Measurements from ENCODE around the gene ACADS. TPM values are rescaled to one million over a fixed set of nuclear protein-coding genes. Genes with fewer than 3 reads are reported as not detected.

Gene ACADS
- total RNA-seq, 1 donor from 2014 or later: 14.1 TPM

DNA sequence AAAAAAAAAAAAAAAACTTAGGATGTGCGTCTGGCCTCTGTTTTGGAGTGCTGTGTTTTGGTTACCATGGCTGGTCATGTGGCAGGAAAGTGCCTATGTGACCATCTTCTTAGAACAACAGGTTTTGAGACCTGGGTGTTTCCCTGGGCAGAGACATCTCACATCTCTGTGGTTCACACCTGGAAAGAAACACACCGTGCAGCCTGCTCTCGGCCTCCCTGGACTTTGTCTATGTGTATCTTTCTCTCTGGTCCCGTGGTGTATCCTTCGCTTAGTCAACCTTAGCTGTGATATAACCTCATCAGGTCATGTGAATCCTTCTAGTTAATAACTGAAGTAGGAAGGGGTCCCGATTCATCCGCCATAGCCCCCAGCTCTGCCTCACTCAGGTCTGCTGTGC is 22.6 kb downstream of the ACADS start:
- H3K27ac ChIP-seq (ENCODE audit: low read depth, low read length): no peak overlapping the region
- H3K9ac ChIP-seq (ENCODE audit: low read depth in 1 of 3, low read length in 3 of 3): no peak overlapping the region
- H3K36me3 ChIP-seq (ENCODE audit: control insufficient read depth in 3 of 3, insufficient read depth in 3 of 3, low read length in 3 of 3): no peaks in the 10 kb centered on the region
- H3K4me1 ChIP-seq (ENCODE audit: control insufficient read depth in 3 of 3, insufficient read depth in 3 of 3, low read length in 3 of 3): peaks cover 0 to 3% (median 0%) of the 10 kb centered on the region in 3 donors
- H3K27me3 ChIP-seq (ENCODE audit: control insufficient read depth in 3 of 3, insufficient read depth in 3 of 3, low read length in 3 of 3): no peaks in the 10 kb centered on the region
- no peak overlapping the region for H3K4me3 ChIP-seq (ENCODE audit: low read length in 3 of 3)
- H3K9me3 ChIP-seq (ENCODE audit: control insufficient read depth in 3 of 3, low read length in 3 of 3): no peaks in the 10 kb centered on the region

GRCh38 chr12:120749256-120749655 is 23.6 kb downstream of the ACADS start:
- no peak overlapping the region for H3K27ac ChIP-seq (ENCODE audit: low read depth, low read length)

DNA sequence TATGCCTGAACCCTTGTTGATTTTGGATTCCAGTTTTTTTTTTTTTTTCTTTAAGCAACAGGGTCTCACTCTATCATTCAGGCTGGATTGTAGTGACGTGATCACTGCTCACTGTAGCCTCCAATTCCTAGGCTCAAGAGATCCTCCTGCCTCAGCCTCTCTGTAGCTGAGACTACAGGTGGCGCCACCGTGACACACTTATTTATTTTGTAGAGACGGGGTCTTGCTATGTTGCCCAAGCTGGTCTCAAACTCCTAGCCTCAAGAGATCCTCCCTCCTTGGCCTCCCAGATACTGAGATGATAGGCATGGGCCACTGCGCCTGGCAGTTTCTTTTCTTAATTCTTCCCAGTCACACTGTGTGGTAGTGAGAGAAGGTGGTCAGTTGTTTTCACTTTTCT is 25.2 kb downstream of the ACADS start:
- Histone ChIP-seq H3K27me3 (ENCODE audit: control insufficient read depth in 3 of 3, insufficient read depth in 3 of 3, low read length in 3 of 3) (no peaks in the 10 kb centered on the region), H3K9ac (ENCODE audit: low read depth in 1 of 3, low read length in 3 of 3) (no peak overlapping the region), H3K4me3 (ENCODE audit: low read length in 3 of 3) (no peak overlapping the region), H3K4me1 (ENCODE audit: control insufficient read depth in 3 of 3, insufficient read depth in 3 of 3, low read length in 3 of 3) (peaks cover 0 to 3% (median 0%) of the 10 kb centered on the region in 3 donors), H3K36me3 (ENCODE audit: control insufficient read depth in 3 of 3, insufficient read depth in 3 of 3, low read length in 3 of 3) (no peaks in the 10 kb centered on the region), H3K27ac (ENCODE audit: low read depth, low read length) (no peak overlapping the region), H3K9me3 (ENCODE audit: control insufficient read depth in 3 of 3, low read length in 3 of 3) (no peaks in the 10 kb centered on the region)

More at GRCh38 chr12:120749256-120749655, 23.6 kb downstream of the ACADS start:
- Histone ChIP-seq H3K36me3 (ENCODE audit: control insufficient read depth in 3 of 3, insufficient read depth in 3 of 3, low read length in 3 of 3) (no peaks in the 10 kb centered on the region), H3K4me3 (ENCODE audit: low read length in 3 of 3) (no peak overlapping the region), H3K9me3 (ENCODE audit: control insufficient read depth in 3 of 3, low read length in 3 of 3) (no peaks in the 10 kb centered on the region), H3K9ac (ENCODE audit: low read depth in 1 of 3, low read length in 3 of 3) (no peak overlapping the region), H3K27me3 (ENCODE audit: control insufficient read depth in 3 of 3, insufficient read depth in 3 of 3, low read length in 3 of 3) (no peaks in the 10 kb centered on the region), H3K4me1 (ENCODE audit: control insufficient read depth in 3 of 3, insufficient read depth in 3 of 3, low read length in 3 of 3) (peaks cover 0 to 3% (median 0%) of the 10 kb centered on the region in 3 donors)

DNA sequence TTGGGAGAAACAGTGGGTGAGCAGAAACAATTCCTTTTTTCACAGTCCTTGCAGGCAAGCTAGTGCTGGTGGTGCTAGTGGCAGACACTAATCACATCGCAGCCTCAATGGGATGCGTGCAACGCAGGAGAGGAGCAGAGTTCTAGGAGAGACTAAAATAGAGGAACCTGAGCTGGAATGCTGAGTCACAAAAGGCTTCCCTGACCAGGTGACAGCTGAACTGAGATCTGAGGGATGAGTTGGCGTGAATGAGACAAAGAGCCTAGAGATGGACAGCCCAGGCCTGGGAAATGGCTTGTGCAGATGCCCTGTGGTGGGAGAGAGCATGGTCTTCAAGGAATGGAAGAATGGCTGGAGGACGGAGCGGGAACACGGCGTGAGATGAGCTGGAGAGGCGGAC is 25.8 kb downstream of the ACADS start:
- Histone ChIP-seq H3K27me3 (ENCODE audit: control insufficient read depth in 3 of 3, insufficient read depth in 3 of 3, low read length in 3 of 3) (no peaks in the 10 kb centered on the region), H3K9ac (ENCODE audit: low read depth in 1 of 3, low read length in 3 of 3) (no peak overlapping the region), H3K4me1 (ENCODE audit: control insufficient read depth in 3 of 3, insufficient read depth in 3 of 3, low read length in 3 of 3) (peaks cover 0 to 3% (median 0%) of the 10 kb centered on the region in 3 donors), H3K36me3 (ENCODE audit: control insufficient read depth in 3 of 3, insufficient read depth in 3 of 3, low read length in 3 of 3) (no peaks in the 10 kb centered on the region), H3K9me3 (ENCODE audit: control insufficient read depth in 3 of 3, low read length in 3 of 3) (no peaks in the 10 kb centered on the region), H3K4me3 (ENCODE audit: low read length in 3 of 3) (no peak overlapping the region), H3K27ac (ENCODE audit: low read depth, low read length) (no peak overlapping the region)

DNA sequence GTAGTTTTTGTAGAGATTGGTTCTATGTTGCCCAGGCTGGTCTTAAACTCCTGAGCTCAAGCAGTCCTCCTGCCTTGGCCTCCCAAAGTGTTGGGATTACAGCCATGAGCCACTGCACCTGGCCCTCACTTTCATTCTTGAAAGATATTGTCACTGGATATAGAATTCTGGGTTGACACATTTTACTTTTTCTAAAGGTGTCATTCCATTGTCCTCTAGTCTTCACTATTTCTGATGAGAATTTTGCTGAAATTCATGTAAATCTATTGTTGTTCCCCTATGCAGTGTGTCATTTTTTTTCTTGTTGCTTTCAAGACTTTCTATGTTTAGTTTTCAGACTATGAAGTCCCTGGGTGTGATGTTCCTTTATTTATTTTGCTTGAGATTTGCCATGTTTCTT is 29.2 kb downstream of the ACADS start:
- Histone ChIP-seq H3K4me1 (ENCODE audit: control insufficient read depth in 3 of 3, insufficient read depth in 3 of 3, low read length in 3 of 3) (peaks cover 12 to 27% (median 22%) of the 10 kb centered on the region in 3 donors), H3K36me3 (ENCODE audit: control insufficient read depth in 3 of 3, insufficient read depth in 3 of 3, low read length in 3 of 3) (peaks cover 0 to under 1% (median 0%) of the 10 kb centered on the region in 3 donors), H3K9ac (ENCODE audit: low read depth in 1 of 3, low read length in 3 of 3) (no peak overlapping the region), H3K27me3 (ENCODE audit: control insufficient read depth in 3 of 3, insufficient read depth in 3 of 3, low read length in 3 of 3) (no peaks in the 10 kb centered on the region), H3K9me3 (ENCODE audit: control insufficient read depth in 3 of 3, low read length in 3 of 3) (no peaks in the 10 kb centered on the region), H3K27ac (ENCODE audit: low read depth, low read length) (no peak overlapping the region), H3K4me3 (ENCODE audit: low read length in 3 of 3) (no peak overlapping the region)

DNA sequence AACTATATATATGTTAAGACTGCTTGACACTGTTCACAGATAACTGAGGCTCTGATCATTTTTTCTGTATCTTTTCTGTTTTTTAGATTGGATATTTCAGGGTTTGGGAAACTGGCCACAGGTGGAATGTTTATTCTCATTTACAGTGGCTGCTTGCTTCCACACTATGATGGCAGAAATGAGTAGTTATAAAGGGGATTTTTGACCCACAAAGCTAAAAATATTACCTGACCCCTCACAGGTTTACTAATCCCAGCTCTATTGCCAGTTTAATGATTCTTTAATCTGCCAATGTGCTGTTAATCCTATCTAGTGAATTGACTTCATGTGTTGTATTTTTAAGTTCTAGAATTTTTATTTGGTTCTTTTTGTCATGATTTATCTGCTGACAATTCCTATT is 29.6 kb downstream of the ACADS start:
- Histone ChIP-seq H3K4me3 (ENCODE audit: low read length in 3 of 3) (no peak overlapping the region), H3K4me1 (ENCODE audit: control insufficient read depth in 3 of 3, insufficient read depth in 3 of 3, low read length in 3 of 3) (peaks cover 16 to 32% (median 26%) of the 10 kb centered on the region in 3 donors), H3K36me3 (ENCODE audit: control insufficient read depth in 3 of 3, insufficient read depth in 3 of 3, low read length in 3 of 3) (peaks cover 0 to 3% (median 0%) of the 10 kb centered on the region in 3 donors), H3K27me3 (ENCODE audit: control insufficient read depth in 3 of 3, insufficient read depth in 3 of 3, low read length in 3 of 3) (no peaks in the 10 kb centered on the region), H3K9me3 (ENCODE audit: control insufficient read depth in 3 of 3, low read length in 3 of 3) (no peaks in the 10 kb centered on the region), H3K27ac (ENCODE audit: low read depth, low read length) (no peak overlapping the region), H3K9ac (ENCODE audit: low read depth in 1 of 3, low read length in 3 of 3) (no peak overlapping the region)

DNA sequence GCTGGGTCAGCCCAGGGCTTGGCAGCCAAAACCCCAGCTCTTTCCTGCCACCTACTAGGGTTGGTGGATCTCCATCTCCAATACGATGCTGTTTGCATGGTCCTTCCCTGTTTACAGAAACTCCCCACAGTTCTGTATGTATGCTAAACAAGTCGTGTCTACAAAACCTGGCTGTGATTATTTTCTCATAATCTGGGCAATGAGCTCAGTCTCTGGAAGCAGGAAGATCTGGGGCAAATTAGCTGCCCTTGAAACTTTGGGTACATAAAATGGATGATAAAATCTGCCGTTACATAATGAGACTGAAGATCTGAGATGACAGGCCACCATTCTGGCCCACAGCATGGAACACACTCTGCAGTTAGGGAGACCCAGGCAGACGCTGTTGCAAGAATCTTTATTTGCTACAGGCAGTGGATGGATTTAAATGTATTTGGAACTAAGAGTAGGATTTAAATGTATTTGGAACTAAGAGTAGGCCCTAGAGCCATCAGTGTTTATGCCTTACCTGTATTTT is 31.7 kb downstream of the ACADS start:
- Histone ChIP-seq H3K4me3 (ENCODE audit: low read length in 3 of 3) (no peak overlapping the region), H3K4me1 (ENCODE audit: control insufficient read depth in 3 of 3, insufficient read depth in 3 of 3, low read length in 3 of 3) (peaks cover 35 to 52% (median 43%) of the 10 kb centered on the region in 3 donors), H3K36me3 (ENCODE audit: control insufficient read depth in 3 of 3, insufficient read depth in 3 of 3, low read length in 3 of 3) (peaks cover 0 to 3% (median 0%) of the 10 kb centered on the region in 3 donors), H3K9ac (ENCODE audit: low read depth in 1 of 3, low read length in 3 of 3) (no peak overlapping the region), H3K9me3 (ENCODE audit: control insufficient read depth in 3 of 3, low read length in 3 of 3) (no peaks in the 10 kb centered on the region), H3K27me3 (ENCODE audit: control insufficient read depth in 3 of 3, insufficient read depth in 3 of 3, low read length in 3 of 3) (no peaks in the 10 kb centered on the region), H3K27ac (ENCODE audit: low read depth, low read length) (no peak overlapping the region)

GRCh38 chr12:120757949-120758348 is 32.3 kb downstream of the ACADS start:
- no peaks in the 10 kb centered on the region for H3K27me3 ChIP-seq (ENCODE audit: control insufficient read depth in 3 of 3, insufficient read depth in 3 of 3, low read length in 3 of 3)
- peak overlapping the region; percentile 87 for H3K27ac ChIP-seq (ENCODE audit: low read depth, low read length)
- H3K9ac ChIP-seq (ENCODE audit: low read depth in 1 of 3, low read length in 3 of 3): no peak overlapping the region
- peaks cover 35 to 53% (median 44%) of the 10 kb centered on the region in 3 donors for H3K4me1 ChIP-seq (ENCODE audit: control insufficient read depth in 3 of 3, insufficient read depth in 3 of 3, low read length in 3 of 3)
- H3K9me3 ChIP-seq (ENCODE audit: control insufficient read depth in 3 of 3, low read length in 3 of 3): no peaks in the 10 kb centered on the region
- peak overlapping the region in 2 of 3 donors; percentile 29 to 34 for H3K4me3 ChIP-seq (ENCODE audit: low read length in 3 of 3)
- peaks cover 0 to 5% (median under 1%) of the 10 kb centered on the region in 3 donors for H3K36me3 ChIP-seq (ENCODE audit: control insufficient read depth in 3 of 3, insufficient read depth in 3 of 3, low read length in 3 of 3)

GRCh38 chr12:120758798-120759590 is 33.4 kb downstream of the ACADS start:
- Histone ChIP-seq H3K4me1 (ENCODE audit: control insufficient read depth in 3 of 3, insufficient read depth in 3 of 3, low read length in 3 of 3) (peaks cover 35 to 56% (median 45%) of the 10 kb centered on the region in 3 donors), H3K27me3 (ENCODE audit: control insufficient read depth in 3 of 3, insufficient read depth in 3 of 3, low read length in 3 of 3) (no peaks in the 10 kb centered on the region), H3K9me3 (ENCODE audit: control insufficient read depth in 3 of 3, low read length in 3 of 3) (no peaks in the 10 kb centered on the region), H3K9ac (ENCODE audit: low read depth in 1 of 3, low read length in 3 of 3) (peak overlapping the region in 1 of 3 donors; percentile 71), H3K36me3 (ENCODE audit: control insufficient read depth in 3 of 3, insufficient read depth in 3 of 3, low read length in 3 of 3) (peaks cover 2 to 12% (median 7%) of the 10 kb centered on the region in 3 donors), H3K4me3 (ENCODE audit: low read length in 3 of 3) (peak overlapping the region in 1 of 3 donors; percentile 71), H3K27ac (ENCODE audit: low read depth, low read length) (peak overlapping the region; percentile 87)

Data from skeletal muscle tissue (tissue), 4 donors.